IMR-90 (cell line): ENCODE results near the gene PLCL2. TPM values are rescaled to one million over a fixed set of nuclear protein-coding genes. Genes with fewer than 3 reads are reported as not detected.

ENCODE experiments used
- ATAC-seq: fragments of 200-7000 bp; cut with Tn5 transposase; 2 replicates; pipeline ENCODE4 v1.9.1; 2020; ENCODE audit warnings: low read depth, mild to moderate bottlenecking, moderate library complexity
- BruUV-seq: library from RNA; stranded (reverse); fragments of 400-500 nt; replicated peaks from 2 replicates; lab custom pipeline; 2021; lab: Mats Ljungman, UMichigan
- CTCF ChIA-PET: fragments of 300-600 bp; formaldehyde crosslinking; extraction: SDS; loops from one replicate; lab custom pipeline; 2021; ENCODE audit warnings: antibody characterized with exemption; lab: Yijun Ruan, JAX
- POLR2A ChIA-PET: fragments of 300-600 bp; sonication (Branson Sonifier 250); formaldehyde crosslinking; loops from one replicate; lab custom pipeline; 2022; ENCODE audit warnings: antibody characterized with exemption; ENCODE audit not compliant: unreplicated experiment; lab: Charles Lee
- DNase-seq: peaks from one replicate; pipeline ENCODE4 v3.0.0; 2013
- H2AFZ ChIP-seq: replicated peaks from 2 replicates; pipeline ENCODE3; 2013; ENCODE audit warnings: low read length, mild to moderate bottlenecking; ENCODE audit not compliant: poor library complexity
- H2AK5ac ChIP-seq: 2 replicates; pipeline ENCODE4 v1.6.1; 2013; ENCODE audit warnings: low read depth, low read length, inconsistent platforms
- H2AK9ac ChIP-seq: replicated peaks from 2 replicates; pipeline ENCODE3; 2013; ENCODE audit warnings: mild to moderate bottlenecking, low read depth, low read length, moderate library complexity; ENCODE audit not compliant: poor library complexity
- H2BK120ac ChIP-seq: 2 replicates; pipeline ENCODE4 v1.6.1; 2013; ENCODE audit warnings: low read depth, low read length, inconsistent platforms
- H2BK15ac ChIP-seq: 3 replicates; pipeline ENCODE4 v1.6.1; 2013; ENCODE audit warnings: low read depth, low read length, inconsistent platforms
- H2BK20ac ChIP-seq: 2 replicates; pipeline ENCODE4 v1.6.1; 2013; ENCODE audit warnings: low read depth, mild to moderate bottlenecking, inconsistent platforms, low read length, moderate library complexity
- H2BK5ac ChIP-seq: 2 replicates; pipeline ENCODE4 v1.6.1; 2013; ENCODE audit warnings: mild to moderate bottlenecking, low read depth, low read length, inconsistent platforms; ENCODE audit not compliant: poor library complexity, severe bottlenecking
- H3K14ac ChIP-seq: replicated peaks from 2 replicates; pipeline ENCODE4 v1.6.1; 2013; ENCODE audit warnings: low read depth, low read length, inconsistent platforms
- H3K18ac ChIP-seq: 2 replicates; pipeline ENCODE4 v1.6.1; 2013; ENCODE audit warnings: low read depth, low read length, control low read depth
- H3K23ac ChIP-seq: 2 replicates; pipeline ENCODE4 v1.6.1; 2013; ENCODE audit warnings: low read depth, low read length, inconsistent platforms
- H3K27ac ChIP-seq: 2 replicates; pipeline ENCODE4 v1.5.1; 2013; ENCODE audit warnings: mild to moderate bottlenecking, control low read depth, low read length; ENCODE audit not compliant: insufficient read depth
- H3K27me3 ChIP-seq: 2 replicates; pipeline ENCODE4 v1.6.1; 2013; ENCODE audit warnings: low read length; ENCODE audit not compliant: control insufficient read depth, insufficient read depth
- H3K36me3 ChIP-seq: 2 replicates; pipeline ENCODE4 v1.6.1; 2013; ENCODE audit warnings: low read length, mixed read lengths; ENCODE audit not compliant: control insufficient read depth, insufficient read depth
- H3K4ac ChIP-seq: 2 replicates; pipeline ENCODE4 v1.6.1; 2013; ENCODE audit warnings: low read depth, low read length, inconsistent platforms
- H3K4me1 ChIP-seq: 2 replicates; pipeline ENCODE4 v1.6.1; 2013; ENCODE audit warnings: low read length, mixed read lengths; ENCODE audit not compliant: control insufficient read depth, insufficient read depth
- H3K4me2 ChIP-seq: 2 replicates; pipeline ENCODE4 v1.6.1; 2013; ENCODE audit warnings: low read depth, mild to moderate bottlenecking, control low read depth, low read length, moderate library complexity
- H3K4me3 ChIP-seq: 2 replicates; pipeline ENCODE4 v1.5.1; 2013; ENCODE audit warnings: low read depth, mild to moderate bottlenecking, control low read depth, low read length, moderate library complexity; ENCODE audit not compliant: insufficient read depth
- H3K56ac ChIP-seq: 2 replicates; pipeline ENCODE4 v1.6.1; 2013; ENCODE audit warnings: low read length, inconsistent platforms; ENCODE audit not compliant: insufficient read depth; ENCODE audit errors: extremely low read depth
- H3K79me1 ChIP-seq, 2 experiments: 2 replicates each; pipeline ENCODE4 v1.6.1; 2013; ENCODE audit warnings: low read length in 2 of 2, inconsistent platforms in 1 of 2, low read depth in 1 of 2
- H3K9ac ChIP-seq: 2 replicates; pipeline ENCODE4 v1.6.1; 2013; ENCODE audit warnings: low read depth, low read length, control low read depth
- H3K9me1 ChIP-seq: 2 replicates; pipeline ENCODE4 v1.6.1; 2013; ENCODE audit warnings: low read length, inconsistent platforms; ENCODE audit not compliant: insufficient read depth
- H3K9me3 ChIP-seq: 2 replicates; pipeline ENCODE4 v1.6.1; 2013; ENCODE audit warnings: low read length; ENCODE audit not compliant: control insufficient read depth, insufficient read depth
- H4K20me1 ChIP-seq: 2 replicates; pipeline ENCODE4 v1.6.1; 2013; ENCODE audit warnings: low read length, inconsistent platforms; ENCODE audit not compliant: insufficient read depth
- H4K5ac ChIP-seq: 2 replicates; pipeline ENCODE4 v1.6.1; 2013; ENCODE audit warnings: mild to moderate bottlenecking, low read depth, low read length, control low read depth
- H4K8ac ChIP-seq, 2 experiments: 2 replicates each; pipeline ENCODE4 v1.6.1; 2013; ENCODE audit warnings: low read depth in 2 of 2, low read length in 2 of 2, control low read depth in 1 of 2, inconsistent platforms in 1 of 2
- H4K91ac ChIP-seq: 2 replicates; pipeline ENCODE4 v1.6.1; 2013; ENCODE audit warnings: low read depth, low read length, inconsistent platforms; ENCODE audit not compliant: insufficient read depth
- CEBPB ChIP-seq: IDR thresholded peaks from 2 replicates; pipeline ENCODE4 v1.6.1; 2012; ENCODE audit warnings: low read depth, low read length, improper control_type of control experiment
- CHD1 ChIP-seq: IDR thresholded peaks from 2 replicates; pipeline ENCODE4 v1.6.1; 2012; ENCODE audit warnings: low read depth, low read length, improper control_type of control experiment
- FOS ChIP-seq: fragments of 150-350 bp; IDR thresholded peaks from 2 replicates; pipeline ENCODE4 v1.6.1; 2016; ENCODE audit warnings: low read depth, low read length
- MAFK ChIP-seq: IDR thresholded peaks from 2 replicates; pipeline ENCODE4 v1.6.1; 2012; ENCODE audit warnings: low read depth, low read length, improper control_type of control experiment
- MAZ ChIP-seq: IDR thresholded peaks from 2 replicates; pipeline ENCODE4 v1.6.1; 2012; ENCODE audit warnings: low read depth, mild to moderate bottlenecking, low read length, improper control_type of control experiment, moderate library complexity, borderline replicate concordance
- MXI1 ChIP-seq: IDR thresholded peaks from 2 replicates; pipeline ENCODE4 v1.6.1; 2012; ENCODE audit warnings: low read depth, mild to moderate bottlenecking, low read length, moderate library complexity, borderline replicate concordance
- NFE2L2 ChIP-seq: fragments of 150-350 bp; IDR thresholded peaks from 2 replicates; pipeline ENCODE4 v1.6.1; 2016; ENCODE audit warnings: low read depth, mild to moderate bottlenecking, low read length
- POLR2A ChIP-seq: IDR thresholded peaks from 2 replicates; pipeline ENCODE4 v1.6.1; 2012; ENCODE audit warnings: mild to moderate bottlenecking, low read depth, low read length
- RCOR1 ChIP-seq: IDR thresholded peaks from 2 replicates; pipeline ENCODE4 v1.6.1; 2012; ENCODE audit warnings: mild to moderate bottlenecking, low read length, improper control_type of control experiment; ENCODE audit not compliant: insufficient replicate concordance
- SMC3 ChIP-seq: fragments of 150-350 bp; IDR thresholded peaks from 2 replicates; pipeline ENCODE4 v1.6.1; 2016; ENCODE audit warnings: low read depth, mild to moderate bottlenecking, antibody characterized with exemption, low read length, moderate library complexity
- WGBS, 2 experiments: methylation state at CpG; one replicate each; pipeline versions ENCODE4 v1.1.5 to v1.1.7; 2013; ENCODE audit warnings: missing lambda C conversion rate in 2 of 2; ENCODE audit not compliant: insufficient read length in 1 of 2; ENCODE audit errors: extremely low coverage in 2 of 2; 5-methylcytosine and 5-hydroxymethylcytosine counted together
- dilution Hi-C: fragments of 300-500 bp; cut with HindIII; formaldehyde crosslinking; loops from one replicate; pipeline ENCODE4 v1.14.3; 2018; ENCODE audit warnings: low sequenced_read_pairs; ENCODE audit not compliant: unreplicated experiment
- in situ Hi-C: fragments of 300-500 bp; cut with MboI; formaldehyde crosslinking; loops from 3 replicates; pipeline ENCODE4 v1.14.3; 2019; ENCODE audit warnings: low sequenced_read_pairs, inconsistent platforms, mixed read lengths
- intact Hi-C: fragments of 100-400 bp; cut with micrococcal nuclease; formaldehyde crosslinking; loops from 2 replicates; pipeline ENCODE4 v1.10.0; 2022
- polyA plus RNA-seq, 3 experiments: library from polyadenylated mRNA; depleted of rRNA; stranded (reverse); fragments of >200 nt; gene quantifications; 2 replicates each; pipeline ENCODE4 v1.2.3, GENCODE V29; 2012; ENCODE audit warnings: low replicate concordance in 1 of 3
- total RNA-seq: library from RNA; depleted of rRNA; stranded (reverse); fragments of >200 nt; gene quantifications from 2 replicates; pipeline ENCODE4 v1.2.3, GENCODE V29; 2012
- TF ChIP-seq, protein P1 (sequence below): fragments of 150-350 bp; IDR thresholded peaks from 2 replicates; pipeline ENCODE4 v1.6.1; 2017; ENCODE audit warnings: mild to moderate bottlenecking, antibody characterized with exemption, low read length, low read depth

PLCL2 gene
- total and polyA plus RNA-seq, 2 of the 4 experiments (the other 2 are of a cell fraction) = 0.92 to 3.8 TPM

GRCh38 chr3:17028363-17028762 lies 143.6 kb downstream of the PLCL2 start:
- DNase-seq = no peak
- H3K36me3 ChIP-seq = no peaks in the 10 kb centered on the region
- in situ Hi-C loops (loop anchor here (25.0 kb wide), 1 partner anchor 741 kb away; no protein-coding TSS in a partner anchor), dilution Hi-C loops (no loop called here), intact Hi-C loops (no loop called here)
- H3K23ac ChIP-seq = no peak overlapping the region
- no peak overlapping the region for H3K56ac ChIP-seq
- no peak overlapping the region for H2BK5ac ChIP-seq
- no TSS peak for BruUV-seq
- H4K20me1 ChIP-seq = no peaks in the 10 kb centered on the region
- WGBS, 2 experiments = 80 to 100% methylated on average over 1 of the region's 4 CpGs
- no peak overlapping the region for H3K27ac ChIP-seq
- H4K5ac ChIP-seq = no peak overlapping the region
- no peak for ATAC-seq
- H3K9me1 ChIP-seq = no peaks in the 10 kb centered on the region
- no peaks in the 10 kb centered on the region for H3K9me3 ChIP-seq
- H3K4me3 ChIP-seq = no peak overlapping the region
- no peak overlapping the region for H3K4ac ChIP-seq
- no peak overlapping the region for H3K9ac ChIP-seq
- H3K4me2 ChIP-seq = no peak overlapping the region
- no peak overlapping the region for H4K91ac ChIP-seq
- no peak overlapping the region for H2BK120ac ChIP-seq
- POLR2A ChIA-PET = no interaction called here
- H2BK15ac ChIP-seq = no peak overlapping the region
- CTCF ChIA-PET = no interaction called here
- H2AK9ac ChIP-seq = no peak overlapping the region
- no peak overlapping the region for H4K8ac ChIP-seq
- H2BK20ac ChIP-seq = no peak overlapping the region
- H3K4me1 ChIP-seq = no peaks in the 10 kb centered on the region
- H3K79me1 ChIP-seq = no peaks in the 10 kb centered on the region
- TF ChIP-seq CHD1 = no peak
- TF ChIP-seq MAZ = no peak
- no peak for TF ChIP-seq RCOR1
- TF ChIP-seq NFE2L2 = no peak
- no peak for TF ChIP-seq MAFK
- TF ChIP-seq MXI1 = no peak
- no peak for TF ChIP-seq FOS
- TF ChIP-seq, protein P1, sequence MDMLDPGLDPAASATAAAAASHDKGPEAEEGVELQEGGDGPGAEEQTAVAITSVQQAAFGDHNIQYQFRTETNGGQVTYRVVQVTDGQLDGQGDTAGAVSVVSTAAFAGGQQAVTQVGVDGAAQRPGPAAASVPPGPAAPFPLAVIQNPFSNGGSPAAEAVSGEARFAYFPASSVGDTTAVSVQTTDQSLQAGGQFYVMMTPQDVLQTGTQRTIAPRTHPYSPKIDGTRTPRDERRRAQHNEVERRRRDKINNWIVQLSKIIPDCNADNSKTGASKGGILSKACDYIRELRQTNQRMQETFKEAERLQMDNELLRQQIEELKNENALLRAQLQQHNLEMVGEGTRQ = no peak
- no peak for TF ChIP-seq CEBPB
- TF ChIP-seq SMC3 = no peak
- no peak for TF ChIP-seq POLR2A
- no peak overlapping the region for H3K18ac ChIP-seq
- no peak overlapping the region for H2AK5ac ChIP-seq
- H3K27me3 ChIP-seq = no peaks in the 10 kb centered on the region
- H2AFZ ChIP-seq = no peak overlapping the region
- no peak overlapping the region for H3K14ac ChIP-seq
